PC-9 (cell line): ENCODE measurements around the gene STIMATE.

Experiments used
- EZH2 ChIP-seq: fragments of 200-600 bp; sonication (generic); IDR thresholded peaks from 2 replicates; pipeline ENCODE4 v1.8.0; 2017; ENCODE audit warnings: antibody characterized with exemption, low read depth
- TF ChIP-seq, protein P1 (sequence below): fragments of 200-600 bp; sonication (generic); conservative IDR thresholded peaks from 2 replicates; pipeline ENCODE4 v1.6.1; 2017; ENCODE audit warnings: mixed run types, antibody characterized with exemption, mild to moderate bottlenecking, moderate library complexity

- no peak for TF ChIP-seq EZH2
- TF ChIP-seq, protein P1, sequence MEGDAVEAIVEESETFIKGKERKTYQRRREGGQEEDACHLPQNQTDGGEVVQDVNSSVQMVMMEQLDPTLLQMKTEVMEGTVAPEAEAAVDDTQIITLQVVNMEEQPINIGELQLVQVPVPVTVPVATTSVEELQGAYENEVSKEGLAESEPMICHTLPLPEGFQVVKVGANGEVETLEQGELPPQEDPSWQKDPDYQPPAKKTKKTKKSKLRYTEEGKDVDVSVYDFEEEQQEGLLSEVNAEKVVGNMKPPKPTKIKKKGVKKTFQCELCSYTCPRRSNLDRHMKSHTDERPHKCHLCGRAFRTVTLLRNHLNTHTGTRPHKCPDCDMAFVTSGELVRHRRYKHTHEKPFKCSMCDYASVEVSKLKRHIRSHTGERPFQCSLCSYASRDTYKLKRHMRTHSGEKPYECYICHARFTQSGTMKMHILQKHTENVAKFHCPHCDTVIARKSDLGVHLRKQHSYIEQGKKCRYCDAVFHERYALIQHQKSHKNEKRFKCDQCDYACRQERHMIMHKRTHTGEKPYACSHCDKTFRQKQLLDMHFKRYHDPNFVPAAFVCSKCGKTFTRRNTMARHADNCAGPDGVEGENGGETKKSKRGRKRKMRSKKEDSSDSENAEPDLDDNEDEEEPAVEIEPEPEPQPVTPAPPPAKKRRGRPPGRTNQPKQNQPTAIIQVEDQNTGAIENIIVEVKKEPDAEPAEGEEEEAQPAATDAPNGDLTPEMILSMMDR, result no peak
Observed at GRCh38 chr3:52836471-52836845, 60.9 kb downstream of the STIMATE start.
